Uterus (tissue), 2 donors: ENCODE results near the gene CXCR6.

Experiments used
- POLR2A ChIP-seq, 2 donors: fragments of 450-650 bp; IDR thresholded peaks; one replicate each; pipeline ENCODE4 v1.6.1; 2016; ENCODE audit warnings: antibody characterized with exemption in 2 of 2, mild to moderate bottlenecking in 1 of 2, moderate library complexity in 1 of 2
- TF ChIP-seq, protein P1 (sequence below), 4 experiments: fragments of 200-600 bp in 2 of 4; fragments of 450-650 bp in 2 of 4; sonication (generic) in 2 of 4; IDR thresholded peaks; one replicate each; pipeline ENCODE4 v1.5.1; 2016 to 2019; ENCODE audit warnings: antibody characterized with exemption in 4 of 4, mild to moderate bottlenecking in 2 of 4, moderate library complexity in 1 of 4

GRCh38 chr3:45909542-45909941 is 33.7 kb upstream of the CXCR6 start:
- TF ChIP-seq, protein P1, sequence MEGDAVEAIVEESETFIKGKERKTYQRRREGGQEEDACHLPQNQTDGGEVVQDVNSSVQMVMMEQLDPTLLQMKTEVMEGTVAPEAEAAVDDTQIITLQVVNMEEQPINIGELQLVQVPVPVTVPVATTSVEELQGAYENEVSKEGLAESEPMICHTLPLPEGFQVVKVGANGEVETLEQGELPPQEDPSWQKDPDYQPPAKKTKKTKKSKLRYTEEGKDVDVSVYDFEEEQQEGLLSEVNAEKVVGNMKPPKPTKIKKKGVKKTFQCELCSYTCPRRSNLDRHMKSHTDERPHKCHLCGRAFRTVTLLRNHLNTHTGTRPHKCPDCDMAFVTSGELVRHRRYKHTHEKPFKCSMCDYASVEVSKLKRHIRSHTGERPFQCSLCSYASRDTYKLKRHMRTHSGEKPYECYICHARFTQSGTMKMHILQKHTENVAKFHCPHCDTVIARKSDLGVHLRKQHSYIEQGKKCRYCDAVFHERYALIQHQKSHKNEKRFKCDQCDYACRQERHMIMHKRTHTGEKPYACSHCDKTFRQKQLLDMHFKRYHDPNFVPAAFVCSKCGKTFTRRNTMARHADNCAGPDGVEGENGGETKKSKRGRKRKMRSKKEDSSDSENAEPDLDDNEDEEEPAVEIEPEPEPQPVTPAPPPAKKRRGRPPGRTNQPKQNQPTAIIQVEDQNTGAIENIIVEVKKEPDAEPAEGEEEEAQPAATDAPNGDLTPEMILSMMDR (IDR thresholded peaks at IDR 0.05), result no peak
- TF ChIP-seq POLR2A (IDR thresholded peaks at IDR 0.05), result no peak
